Measurements from ENCODE around the gene UVSSA.

The UVSSA gene

DNA sequence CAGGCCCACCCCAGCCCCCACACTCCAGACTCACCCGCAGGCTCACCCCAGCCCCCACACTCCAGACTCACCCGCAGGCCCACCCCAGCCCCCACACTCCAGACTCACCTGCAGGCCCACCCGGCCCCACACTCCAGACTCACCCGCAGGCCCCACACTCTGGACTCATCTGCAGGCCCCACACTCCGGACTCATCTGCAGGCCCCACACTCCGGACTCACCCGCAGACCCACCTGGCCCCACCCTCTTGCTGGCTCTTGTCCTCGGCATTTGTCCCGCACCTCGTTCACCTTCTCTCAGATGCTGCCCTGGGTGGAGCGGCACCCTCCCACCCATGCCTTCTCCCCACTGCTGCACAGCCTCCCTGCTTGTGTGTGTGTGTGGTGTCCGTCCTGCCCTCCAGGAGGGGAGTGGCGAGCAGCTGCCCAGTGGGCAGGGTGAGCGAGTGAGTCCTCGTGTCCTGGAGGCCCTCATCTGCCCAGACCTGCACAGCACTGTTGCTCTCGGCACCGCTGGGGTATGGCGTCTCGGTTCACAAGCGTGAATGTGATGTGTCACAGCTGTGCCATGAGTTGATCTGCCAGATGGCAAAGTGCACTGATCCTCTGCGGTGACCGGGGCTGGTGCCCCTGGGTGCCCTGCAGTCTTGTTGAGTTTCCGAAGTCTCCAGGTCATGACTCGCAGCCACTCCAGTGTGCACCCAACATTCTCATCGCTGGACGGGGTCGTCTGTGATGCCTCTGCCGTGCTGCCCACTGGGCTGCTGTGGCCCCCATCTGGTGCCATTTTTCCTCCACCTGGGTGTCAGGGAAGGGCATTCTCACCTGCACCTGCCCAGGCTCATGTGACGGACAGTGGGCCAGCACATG lies 29.6 kb upstream of the UVSSA start:
- DNase-seq (ENCODE audit: low read depth) = no peak

DNA sequence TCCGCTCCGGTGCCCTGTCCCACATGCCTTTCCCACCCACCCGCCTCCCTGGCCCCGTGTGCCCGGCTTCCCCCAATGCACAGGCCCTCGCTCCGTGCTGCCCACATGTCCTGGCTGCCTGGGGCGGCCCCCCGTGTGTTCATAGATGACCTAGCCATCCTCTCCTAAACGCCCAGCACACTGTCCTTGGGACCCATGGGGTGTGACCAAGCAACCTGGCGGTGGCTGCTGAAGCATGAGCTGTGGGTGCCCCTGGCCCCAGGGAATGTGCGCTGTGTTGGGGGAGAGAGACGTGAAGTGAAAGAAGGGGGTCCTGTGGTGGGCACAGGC lies 29.0 kb upstream of the UVSSA start:
- no peak for DNase-seq (ENCODE audit: low read depth)

GRCh38 chr4:1318488-1319213 lies 28.4 kb upstream of the UVSSA start:
- DNase-seq (ENCODE audit: low read depth) = no peak

DNA sequence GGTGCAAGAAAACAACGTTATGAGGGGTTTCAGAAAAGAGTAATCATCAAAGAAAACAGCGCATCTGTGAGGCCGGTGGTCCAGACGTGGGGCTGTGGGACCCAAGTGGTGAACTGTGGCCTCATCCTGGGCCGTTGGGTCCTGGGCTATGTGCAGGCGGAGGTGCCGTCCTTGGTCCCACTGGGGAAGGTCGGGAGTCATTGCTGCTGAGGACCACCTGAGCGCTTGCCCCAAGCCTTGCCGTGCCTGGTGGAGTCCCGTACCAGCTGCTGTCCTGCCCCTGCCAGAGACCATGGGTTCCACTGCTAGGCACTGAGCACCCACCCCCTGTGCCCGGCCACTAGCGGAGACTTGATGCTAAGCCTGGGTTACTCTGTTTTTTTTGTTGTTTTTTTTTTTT lies 25.5 kb upstream of the UVSSA start:
- DNase-seq (ENCODE audit: low read depth) = no peak

DNA sequence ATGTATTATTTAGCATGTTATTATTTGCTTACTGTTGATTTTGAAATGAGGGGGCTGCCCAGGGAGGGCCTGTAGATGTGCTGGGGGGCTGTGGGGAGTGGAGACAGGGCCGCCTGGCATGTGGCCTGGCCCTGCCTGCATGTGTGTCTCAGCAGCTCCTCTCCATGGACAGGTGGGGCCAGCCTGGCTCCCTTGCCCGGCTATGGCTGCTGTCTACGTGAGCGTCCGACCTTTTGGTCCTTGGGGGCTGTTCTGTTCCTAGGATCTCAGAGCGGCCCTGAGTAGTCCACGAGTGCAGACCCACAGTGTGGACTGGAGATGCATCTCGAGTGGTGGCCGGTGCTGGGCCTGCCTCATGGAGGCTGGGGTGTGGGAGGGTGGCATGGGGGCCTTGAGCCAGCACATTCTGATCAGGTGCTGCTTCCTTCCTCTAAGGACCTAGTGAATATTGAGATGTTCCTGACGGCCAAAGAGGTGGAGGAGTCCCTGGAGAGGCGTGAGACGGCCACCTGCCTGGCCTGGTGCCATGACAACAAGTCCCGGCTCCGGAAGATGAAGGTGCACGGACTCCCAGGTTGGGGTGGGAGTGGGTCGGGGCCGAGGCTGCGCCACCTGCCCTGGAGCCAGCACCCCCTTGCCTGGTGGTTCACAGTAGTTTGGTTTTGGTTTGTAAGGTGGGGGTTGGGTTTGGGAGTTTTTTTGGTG lies 24.9 kb upstream of the UVSSA start:
- no peak for DNase-seq (ENCODE audit: low read depth)

DNA sequence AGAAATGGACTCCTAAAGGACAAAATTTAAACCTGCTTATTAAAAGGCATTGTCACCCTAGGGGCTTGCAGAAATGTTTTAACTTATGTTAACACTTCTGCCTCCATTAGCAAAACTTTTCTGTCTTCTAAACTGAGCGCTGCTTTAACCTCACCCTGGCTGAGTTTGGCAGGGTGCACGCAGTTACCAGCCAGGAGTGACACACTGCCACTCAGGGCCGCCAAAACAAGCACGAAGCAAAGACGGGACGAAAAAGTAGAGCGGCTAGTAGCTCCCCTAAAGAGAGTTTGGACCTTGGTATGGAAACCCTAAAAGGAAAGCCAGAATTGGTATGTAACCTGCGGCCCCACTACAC lies 23.8 kb upstream of the UVSSA start:
- no peak for DNase-seq (ENCODE audit: low read depth)

GRCh38 chr4:1323635-1324442 lies 23.2 kb upstream of the UVSSA start:
- DNase-seq (ENCODE audit: low read depth) = peak; percentile 93

- peak; percentile 69 for DNase-seq (ENCODE audit: low read depth)
Observed at GRCh38 chr4:1324443-1325175, 22.4 kb upstream of the UVSSA start.

GRCh38 chr4:1325176-1325480 lies 21.9 kb upstream of the UVSSA start:
- DNase-seq (ENCODE audit: low read depth) = no peak

- DNase-seq (ENCODE audit: low read depth) = no peak
Observed at GRCh38 chr4:1325681-1326635, 21.1 kb upstream of the UVSSA start.

DNA sequence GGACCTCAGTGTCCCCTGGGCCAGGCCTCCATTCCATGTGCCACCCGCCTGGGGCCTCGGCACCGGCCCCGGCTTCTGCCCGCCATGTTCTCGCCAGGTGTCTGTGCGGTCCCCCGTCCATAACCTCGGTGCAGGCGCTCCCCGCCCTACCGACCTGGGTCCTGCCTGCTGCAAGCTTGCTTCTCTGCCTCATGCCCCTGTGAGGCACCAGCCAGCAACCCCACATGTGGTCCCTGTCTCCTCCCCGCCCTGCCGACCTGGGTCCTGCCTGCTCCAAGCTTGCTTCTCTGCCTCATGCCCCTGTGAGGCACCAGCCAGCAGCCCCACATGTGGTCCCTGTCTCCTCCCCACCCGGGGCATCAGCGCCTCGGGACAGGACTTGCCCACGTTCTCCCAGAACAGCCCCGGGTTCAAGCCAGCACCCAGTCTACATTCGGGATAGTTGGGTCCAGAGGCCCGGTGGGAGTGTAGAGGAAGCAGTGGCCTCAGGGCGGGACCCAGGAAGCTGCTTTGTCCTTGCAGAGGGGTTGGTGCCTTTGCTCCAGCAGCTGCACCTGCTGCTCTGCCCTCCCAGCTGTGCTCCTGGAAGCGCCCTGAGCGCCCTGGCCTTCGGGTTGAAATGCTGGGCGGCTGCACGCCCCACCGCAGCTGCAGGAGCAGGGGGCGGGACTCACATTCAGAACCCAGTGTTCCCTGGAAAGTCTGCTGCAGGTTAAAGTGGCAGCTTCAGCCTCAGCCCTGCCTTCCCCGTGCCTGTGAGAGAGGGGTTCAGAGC lies 20.1 kb upstream of the UVSSA start:
- no peak for DNase-seq (ENCODE audit: low read depth)

DNA sequence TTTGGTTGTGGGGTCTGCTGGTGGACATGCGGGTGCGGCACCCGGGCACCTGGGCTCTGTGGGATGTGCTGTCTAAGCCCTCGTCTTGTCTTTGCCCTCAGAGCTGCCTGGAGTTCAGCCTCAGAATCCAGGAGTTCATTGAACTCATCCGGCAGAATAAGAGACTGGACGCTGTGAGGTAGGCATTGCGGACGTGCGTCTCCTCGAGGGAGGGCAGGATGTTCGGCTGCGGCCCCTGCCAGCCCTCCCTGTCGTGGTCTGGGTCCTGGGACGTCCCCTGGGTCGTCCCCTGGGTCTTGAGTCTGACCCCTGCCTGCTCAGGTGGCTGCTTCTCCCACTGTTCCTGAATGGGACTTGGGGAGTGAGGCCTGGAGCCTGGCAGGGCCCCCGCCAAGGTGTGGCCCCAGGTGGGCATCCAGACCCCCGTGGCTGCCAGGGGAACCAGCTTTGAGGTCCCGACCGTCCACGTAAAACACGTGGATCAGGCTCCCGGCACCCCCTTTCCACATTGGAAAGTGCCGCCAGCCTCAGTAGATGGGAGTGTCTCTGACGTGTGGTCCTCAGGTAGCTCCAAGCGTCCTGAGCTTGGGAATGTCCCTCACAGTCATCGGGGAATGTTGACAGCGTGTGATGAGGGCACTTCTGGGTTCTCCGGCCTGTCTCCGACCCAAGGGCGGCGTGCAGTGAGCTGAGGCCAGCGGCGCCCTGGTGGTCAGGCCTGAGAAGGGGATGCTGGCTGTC lies 19.3 kb upstream of the UVSSA start:
- DNase-seq (ENCODE audit: low read depth) = no peak

GRCh38 chr4:1328267-1329155 lies 18.5 kb upstream of the UVSSA start:
- no peak for DNase-seq (ENCODE audit: low read depth)

- no peak for DNase-seq (ENCODE audit: low read depth)
Observed at GRCh38 chr4:1329408-1330371, 17.3 kb upstream of the UVSSA start.

DNA sequence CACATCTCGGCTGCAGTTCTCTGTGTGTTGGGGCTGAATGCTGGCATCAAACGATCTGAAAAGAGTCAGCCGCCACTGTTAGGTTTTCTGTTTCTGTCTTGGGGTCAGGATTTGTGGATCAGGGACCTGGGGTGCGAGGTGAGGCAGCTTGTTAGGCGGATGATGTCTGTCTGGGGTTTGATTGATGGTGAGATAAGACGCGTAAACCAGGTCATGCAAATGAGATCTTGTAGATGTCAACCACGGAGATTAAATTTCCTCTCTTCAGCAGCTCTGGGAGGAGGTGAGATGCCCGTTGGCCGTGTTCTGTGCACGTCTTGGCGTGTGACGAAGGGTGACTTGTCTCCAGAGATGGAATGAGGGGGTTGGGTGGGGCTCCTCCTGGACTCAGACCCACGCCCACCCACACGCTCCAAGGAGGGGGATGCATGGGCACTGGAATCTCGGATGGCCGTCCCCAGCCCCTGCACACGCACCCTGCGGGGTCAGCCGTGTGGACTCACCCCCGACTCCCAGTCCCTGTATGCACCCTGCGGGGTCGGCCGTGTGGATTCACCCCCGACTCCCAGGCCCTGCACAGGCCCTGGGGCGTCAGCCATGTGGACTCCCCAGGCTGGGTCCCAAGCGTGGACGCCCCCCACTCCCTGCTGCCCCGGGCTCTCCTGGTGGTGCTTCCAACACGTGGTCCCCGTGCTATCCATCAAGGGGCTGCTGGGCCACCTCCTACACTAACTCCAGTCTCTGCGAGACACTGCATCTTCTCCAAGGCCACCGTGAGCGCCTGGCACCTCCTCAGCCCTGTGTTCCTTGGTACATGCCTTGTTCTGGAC lies 16.0 kb upstream of the UVSSA start:
- DNase-seq (ENCODE audit: low read depth) = no peak
